Measurements from ENCODE around the gene HOTAIR.

Gene HOTAIR

GRCh38 chr12:53986686-53987483 lies 12.1 kb upstream of the HOTAIR start:
- DNase-seq (ENCODE audit: low spot score) = no peak

- DNase-seq (ENCODE audit: low spot score) = peak; percentile 41
Observed at GRCh38 chr12:53985994-53986685, 11.4 kb upstream of the HOTAIR start.

- DNase-seq (ENCODE audit: low spot score) = no peak
Observed at GRCh38 chr12:53985692-53985993, 10.9 kb upstream of the HOTAIR start.

GRCh38 chr12:53984901-53985691 lies 10.3 kb upstream of the HOTAIR start, which contains the start of gene HOXC10:
HOXC10 (plus strand) TSS chr12:53985146; CDS start chr12:53985260, 114 bp downstream.
- peak; percentile 92 for DNase-seq (ENCODE audit: low spot score)

GRCh38 chr12:53983950-53984572 lies 9.3 kb upstream of the HOTAIR start:
- DNase-seq (ENCODE audit: low spot score) = no peak

- no peak for DNase-seq (ENCODE audit: low spot score)
Observed at GRCh38 chr12:53983568-53983949, 8.8 kb upstream of the HOTAIR start.

- DNase-seq (ENCODE audit: low spot score) = no peak
Observed at GRCh38 chr12:53982648-53983567, 8.2 kb upstream of the HOTAIR start.

- DNase-seq (ENCODE audit: low spot score) = no peak
Observed at GRCh38 chr12:53981634-53982565, 7.1 kb upstream of the HOTAIR start.

GRCh38 chr12:53980802-53981496 lies 6.2 kb upstream of the HOTAIR start:
- no peak for DNase-seq (ENCODE audit: low spot score)

- DNase-seq (ENCODE audit: low spot score) = no peak
Observed at GRCh38 chr12:53980104-53980801, 5.5 kb upstream of the HOTAIR start.

- no peak for DNase-seq (ENCODE audit: low spot score)
Observed at GRCh38 chr12:53978477-53979356, 4.0 kb upstream of the HOTAIR start.

GRCh38 chr12:53977596-53978445 lies 3.1 kb upstream of the HOTAIR start:
- no peak for DNase-seq (ENCODE audit: low spot score)

GRCh38 chr12:53976823-53977595 lies 2.3 kb upstream of the HOTAIR start:
- DNase-seq (ENCODE audit: low spot score) = no peak

GRCh38 chr12:53976172-53976822 lies 1.5 kb upstream of the HOTAIR start:
- no peak for DNase-seq (ENCODE audit: low spot score)

- DNase-seq (ENCODE audit: low spot score) = no peak
Observed at GRCh38 chr12:53975479-53976152, 862 bp upstream of the HOTAIR start.
